Caco-2 (cell line): ENCODE data around the gene CTIF. TPM values are rescaled to one million over a fixed set of nuclear protein-coding genes. Genes with fewer than 3 reads are reported as not detected.

Source experiments
- BruUV-seq: library from RNA; stranded (reverse); fragments of 400-500 nt; replicated peaks from 2 replicates; lab custom pipeline; 2021; lab: Mats Ljungman, UMichigan
- CTCF ChIA-PET: fragments of 300-600 bp; sonication (Branson Sonifier 250); formaldehyde crosslinking; loops from one replicate; lab custom pipeline; 2022; ENCODE audit warnings: antibody characterized with exemption; lab: Charles Lee
- POLR2A ChIA-PET: fragments of 300-600 bp; sonication (Branson Sonifier 250); formaldehyde crosslinking; loops from one replicate; lab custom pipeline; 2022; ENCODE audit warnings: antibody characterized with exemption; lab: Charles Lee
- DNase-seq, 2 experiments: peaks; one replicate each; pipeline versions ENCODE4 v3.0.0 to v3.0.0-alpha.2; 2020 to 2022
- H3K27me3 ChIP-seq: replicated peaks from 2 replicates; pipeline ENCODE4 v1.6.0; 2011; ENCODE audit warnings: low read length; ENCODE audit not compliant: control insufficient read depth, insufficient read depth
- H3K36me3 ChIP-seq: 2 replicates; pipeline ENCODE4 v1.5.1; 2011; ENCODE audit warnings: low read length; ENCODE audit not compliant: control insufficient read depth, insufficient read depth
- H3K4me1 ChIP-seq: fragments of 250-450 bp; sonication (Bioruptor Pico); 2 replicates; pipeline ENCODE4 v1.5.1; 2020; ENCODE audit warnings: mild to moderate bottlenecking
- H3K4me3 ChIP-seq: 2 replicates; pipeline ENCODE4 v1.5.1; 2011; ENCODE audit warnings: low read depth, mild to moderate bottlenecking, control low read depth, low read length
- H3K9me3 ChIP-seq: fragments of 250-450 bp; sonication (Bioruptor Pico); 2 replicates; pipeline ENCODE4 v1.5.1; 2020; ENCODE audit warnings: mild to moderate bottlenecking, moderate library complexity
- H3K27ac Mint-ChIP-seq: one replicate; pipeline ENCODE4 v1.8.0; 2022; ENCODE audit warnings: mixed read lengths; ENCODE audit not compliant: unreplicated experiment
- H3K27me3 Mint-ChIP-seq: one replicate; pipeline ENCODE4 v1.8.0; 2022; ENCODE audit warnings: mixed read lengths; ENCODE audit not compliant: insufficient read depth, unreplicated experiment
- H3K36me3 Mint-ChIP-seq: one replicate; pipeline ENCODE4 v1.8.0; 2022; ENCODE audit warnings: mild to moderate bottlenecking, mixed read lengths; ENCODE audit not compliant: insufficient read depth, unreplicated experiment
- H3K4me1 Mint-ChIP-seq: one replicate; pipeline ENCODE4 v1.8.0; 2022; ENCODE audit warnings: low read depth, mixed read lengths; ENCODE audit not compliant: unreplicated experiment
- H3K4me3 Mint-ChIP-seq: one replicate; pipeline ENCODE4 v1.8.0; 2022; ENCODE audit warnings: mild to moderate bottlenecking, moderate library complexity, mixed read lengths; ENCODE audit not compliant: unreplicated experiment
- H3K9me3 Mint-ChIP-seq: one replicate; pipeline ENCODE4 v1.8.0; 2022; ENCODE audit warnings: mixed read lengths; ENCODE audit not compliant: unreplicated experiment
- intact Hi-C: fragments of 100-400 bp; cut with micrococcal nuclease; formaldehyde crosslinking; loops from one replicate; pipeline ENCODE4 v1.10.0; 2022; ENCODE audit not compliant: unreplicated experiment
- total RNA-seq: library from RNA; stranded (reverse); gene quantifications from 2 replicates; pipeline ENCODE4 v1.2.3, GENCODE V29; 2022
- TF ChIP-seq, protein P1 (sequence below), 2 experiments: fragments of 200-600 bp in 1 of 2; IDR thresholded peaks; 1 replicate in 1 of 2; 2 replicates in 1 of 2; pipeline versions ENCODE4 v1.5.1 to v1.8.0; 2011 to 2022; ENCODE audit warnings: antibody characterized with exemption in 1 of 2, control low read depth in 1 of 2, inconsistent platforms in 1 of 2, low read depth in 1 of 2, low read length in 1 of 2, mild to moderate bottlenecking in 1 of 2, moderate library complexity in 1 of 2; ENCODE audit not compliant: insufficient read depth in 1 of 2, severe bottlenecking in 1 of 2, unreplicated experiment in 1 of 2

The CTIF gene
- total RNA-seq, 1 experiment from 2014 or later: 19.9 TPM

DNA sequence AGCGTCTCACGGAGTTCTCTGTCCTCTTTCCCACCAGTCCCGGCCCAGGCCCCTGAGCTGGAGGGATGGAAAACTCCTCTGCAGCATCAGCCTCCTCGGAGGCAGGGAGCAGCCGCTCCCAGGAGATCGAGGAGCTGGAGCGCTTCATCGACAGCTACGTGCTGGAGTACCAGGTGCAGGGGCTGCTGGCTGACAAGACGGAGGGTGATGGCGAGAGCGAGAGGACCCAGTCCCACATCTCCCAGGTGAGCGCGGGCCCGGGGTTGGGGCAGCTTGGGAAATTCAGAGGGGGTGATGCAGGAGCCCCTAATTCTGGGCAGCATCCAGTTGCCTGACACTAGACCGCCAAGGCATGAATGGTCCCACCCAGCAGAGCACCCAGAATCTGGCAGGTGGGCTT, 80.7 kb downstream of the CTIF start:
- no TSS peak for BruUV-seq
- Mint-ChIP-seq H3K9me3 (no peaks in the 10 kb centered on the region), H3K4me3 (no peak overlapping the region), H3K27me3 (no peaks in the 10 kb centered on the region), H3K36me3 (peaks cover 6% of the 10 kb centered on the region), H3K4me1 (peaks cover 22% of the 10 kb centered on the region), H3K27ac (no peak overlapping the region)
- H3K36me3 ChIP-seq: no peaks in the 10 kb centered on the region
- intact Hi-C loops: no loop called here
- no peaks in the 10 kb centered on the region for H3K4me1 ChIP-seq
- TF ChIP-seq, protein P1, sequence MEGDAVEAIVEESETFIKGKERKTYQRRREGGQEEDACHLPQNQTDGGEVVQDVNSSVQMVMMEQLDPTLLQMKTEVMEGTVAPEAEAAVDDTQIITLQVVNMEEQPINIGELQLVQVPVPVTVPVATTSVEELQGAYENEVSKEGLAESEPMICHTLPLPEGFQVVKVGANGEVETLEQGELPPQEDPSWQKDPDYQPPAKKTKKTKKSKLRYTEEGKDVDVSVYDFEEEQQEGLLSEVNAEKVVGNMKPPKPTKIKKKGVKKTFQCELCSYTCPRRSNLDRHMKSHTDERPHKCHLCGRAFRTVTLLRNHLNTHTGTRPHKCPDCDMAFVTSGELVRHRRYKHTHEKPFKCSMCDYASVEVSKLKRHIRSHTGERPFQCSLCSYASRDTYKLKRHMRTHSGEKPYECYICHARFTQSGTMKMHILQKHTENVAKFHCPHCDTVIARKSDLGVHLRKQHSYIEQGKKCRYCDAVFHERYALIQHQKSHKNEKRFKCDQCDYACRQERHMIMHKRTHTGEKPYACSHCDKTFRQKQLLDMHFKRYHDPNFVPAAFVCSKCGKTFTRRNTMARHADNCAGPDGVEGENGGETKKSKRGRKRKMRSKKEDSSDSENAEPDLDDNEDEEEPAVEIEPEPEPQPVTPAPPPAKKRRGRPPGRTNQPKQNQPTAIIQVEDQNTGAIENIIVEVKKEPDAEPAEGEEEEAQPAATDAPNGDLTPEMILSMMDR (IDR thresholded peaks at IDR 0.05; ENCODE audit: insufficient read depth in 1 of 2, low read depth in 1 of 2, low read length in 1 of 2, severe bottlenecking in 1 of 2, unreplicated experiment in 1 of 2): no peak
- no peak for DNase-seq
- no peaks in the 10 kb centered on the region for H3K27me3 ChIP-seq
- H3K9me3 ChIP-seq: no peaks in the 10 kb centered on the region
- ChIA-PET CTCF (no interaction called here), POLR2A (no interaction called here)
- H3K4me3 ChIP-seq: no peak overlapping the region

DNA sequence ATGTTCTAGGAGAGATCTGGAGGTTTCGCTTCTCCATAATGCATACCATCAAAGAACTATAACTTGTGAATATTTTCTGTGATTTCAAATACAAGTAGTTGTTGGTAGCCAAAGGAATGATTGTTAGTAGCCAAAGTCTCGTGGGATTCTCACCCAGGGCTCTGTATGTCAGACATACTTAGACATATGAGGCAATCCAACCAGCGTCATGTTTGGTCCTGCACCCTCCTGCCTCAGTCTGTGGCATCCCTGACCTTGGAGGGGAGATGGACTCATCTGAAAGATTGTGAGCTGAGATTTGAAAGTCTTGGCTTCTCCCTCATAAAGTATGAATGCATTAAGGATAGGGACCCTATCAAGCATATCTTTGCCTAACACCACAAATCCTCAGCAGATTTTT, 81.2 kb downstream of the CTIF start:
- Histone ChIP-seq H3K9me3 (no peaks in the 10 kb centered on the region), H3K36me3 (no peaks in the 10 kb centered on the region), H3K27me3 (no peaks in the 10 kb centered on the region), H3K4me3 (no peak overlapping the region), H3K4me1 (no peaks in the 10 kb centered on the region)
- CTCF ChIA-PET: no interaction called here
- DNase-seq: no peak
- no TSS peak for BruUV-seq
- Mint-ChIP-seq H3K4me3 (no peak overlapping the region), H3K27ac (no peak overlapping the region), H3K36me3 (peaks cover 6% of the 10 kb centered on the region), H3K4me1 (peaks cover 22% of the 10 kb centered on the region), H3K9me3 (no peaks in the 10 kb centered on the region), H3K27me3 (no peaks in the 10 kb centered on the region)
- POLR2A ChIA-PET: no interaction called here
- intact Hi-C loops: no loop called here
- TF ChIP-seq, protein P1 (IDR thresholded peaks at IDR 0.05; ENCODE audit: insufficient read depth in 1 of 2, low read depth in 1 of 2, low read length in 1 of 2, severe bottlenecking in 1 of 2, unreplicated experiment in 1 of 2): no peak

GRCh38 chr18:48621240-48621639, 82.4 kb downstream of the CTIF start:
- H3K27me3 ChIP-seq: no peaks in the 10 kb centered on the region
- Mint-ChIP-seq H3K4me1 (peaks cover 22% of the 10 kb centered on the region), H3K4me3 (no peak overlapping the region), H3K27me3 (no peaks in the 10 kb centered on the region), H3K9me3 (no peaks in the 10 kb centered on the region), H3K27ac (peak overlapping the region; percentile 85), H3K36me3 (peaks cover 6% of the 10 kb centered on the region)
- no peaks in the 10 kb centered on the region for H3K4me1 ChIP-seq
- no peaks in the 10 kb centered on the region for H3K9me3 ChIP-seq
- no TSS peak for BruUV-seq
- POLR2A ChIA-PET: no interaction called here
- no peak for DNase-seq
- intact Hi-C loops: no loop called here
- TF ChIP-seq, protein P1 (IDR thresholded peaks at IDR 0.05; ENCODE audit: insufficient read depth in 1 of 2, low read depth in 1 of 2, low read length in 1 of 2, severe bottlenecking in 1 of 2, unreplicated experiment in 1 of 2): no peak
- no peak overlapping the region for H3K4me3 ChIP-seq
- CTCF ChIA-PET: no interaction called here
- H3K36me3 ChIP-seq: no peaks in the 10 kb centered on the region
